Measurements from ENCODE around the gene JAG2.

The JAG2 gene

GRCh38 chr14:105203057-105203531 is 34.5 kb upstream of the JAG2 start:
- DNase-seq: peak; percentile 65

GRCh38 chr14:105201925-105202513 is 33.4 kb upstream of the JAG2 start:
- no peak for DNase-seq

- DNase-seq: no peak
Measured at GRCh38 chr14:105201156-105201924, 32.8 kb upstream of the JAG2 start.

- no peak for DNase-seq
Measured at GRCh38 chr14:105200641-105201040, 32.1 kb upstream of the JAG2 start.

GRCh38 chr14:105200074-105200473 is 31.5 kb upstream of the JAG2 start:
- DNase-seq: no peak

- DNase-seq: no peak
Measured at GRCh38 chr14:105199093-105199492, 30.5 kb upstream of the JAG2 start.

- DNase-seq: no peak
Measured at GRCh38 chr14:105198588-105198987, 30.0 kb upstream of the JAG2 start.

- DNase-seq: no peak
Measured at GRCh38 chr14:105197211-105197641, 28.6 kb upstream of the JAG2 start.

- DNase-seq: no peak
Measured at GRCh38 chr14:105196265-105196960, 27.8 kb upstream of the JAG2 start.

- no peak for DNase-seq
Measured at GRCh38 chr14:105195522-105196264, 27.1 kb upstream of the JAG2 start.

GRCh38 chr14:105195051-105195450 is 26.5 kb upstream of the JAG2 start:
- no peak for DNase-seq

- peak; percentile 29 for DNase-seq
Measured at GRCh38 chr14:105193916-105194782, 25.6 kb upstream of the JAG2 start.

GRCh38 chr14:105192866-105193731 is 24.5 kb upstream of the JAG2 start:
- no peak for DNase-seq

- no peak for DNase-seq
Measured at GRCh38 chr14:105187935-105188524, 19.5 kb upstream of the JAG2 start.

- DNase-seq: no peak
Measured at GRCh38 chr14:105187116-105187515, 18.5 kb upstream of the JAG2 start.

GRCh38 chr14:105185973-105186372 is 17.4 kb upstream of the JAG2 start:
- no peak for DNase-seq

GRCh38 chr14:105185001-105185400 is 16.4 kb upstream of the JAG2 start:
- DNase-seq: no peak

- DNase-seq: no peak
Measured at GRCh38 chr14:105184461-105184860, 15.9 kb upstream of the JAG2 start.

GRCh38 chr14:105182296-105183020 is 13.9 kb upstream of the JAG2 start:
- DNase-seq: no peak
